Bronchial epithelial cell (primary cell): ENCODE results near the gene BCL2L1. TPM values are rescaled to one million over a fixed set of nuclear protein-coding genes. Genes with fewer than 3 reads are reported as not detected.
"Not testable (repeated sequence)": the region's sequence is repeated elsewhere in the genome, so short reads cannot be mapped to it uniquely, and the experiment has no call there.

Source experiments
- DNase-seq: peaks from one replicate; pipeline ENCODE4 v3.0.0-alpha.2; 2010; ENCODE audit warnings: low read depth
- FAIRE-seq: peaks from 2 replicates; lab custom pipeline; 2011; peaks lifted over from hg19 to GRCh38; lab: Jason Lieb, UNC
- H3K27me3 ChIP-seq: 2 replicates; pipeline ENCODE4 v1.5.1; 2011; ENCODE audit warnings: low read length; ENCODE audit not compliant: control insufficient read depth, insufficient read depth
- H3K36me3 ChIP-seq: 2 replicates; pipeline ENCODE4 v1.5.1; 2011; ENCODE audit warnings: low read length; ENCODE audit not compliant: control insufficient read depth, insufficient read depth
- H3K4me3 ChIP-seq: 2 replicates; pipeline ENCODE4 v1.5.1; 2011; ENCODE audit warnings: mild to moderate bottlenecking, low read depth, low read length, control low read depth
- total RNA-seq: library from RNA; depleted of rRNA; stranded (reverse); fragments of >200 nt; gene quantifications from 2 replicates; pipeline ENCODE4 v1.2.1, GENCODE V29; 2014
- TF ChIP-seq, protein P1 (sequence below): IDR thresholded peaks from 2 replicates; pipeline ENCODE4 v1.5.1; 2011; ENCODE audit warnings: mild to moderate bottlenecking, moderate library complexity, low read length, control low read depth, inconsistent platforms; ENCODE audit not compliant: insufficient read depth, severe bottlenecking

BCL2L1 gene
- total RNA-seq, 1 donor from 2014 or later, result 93.5 TPM

DNA sequence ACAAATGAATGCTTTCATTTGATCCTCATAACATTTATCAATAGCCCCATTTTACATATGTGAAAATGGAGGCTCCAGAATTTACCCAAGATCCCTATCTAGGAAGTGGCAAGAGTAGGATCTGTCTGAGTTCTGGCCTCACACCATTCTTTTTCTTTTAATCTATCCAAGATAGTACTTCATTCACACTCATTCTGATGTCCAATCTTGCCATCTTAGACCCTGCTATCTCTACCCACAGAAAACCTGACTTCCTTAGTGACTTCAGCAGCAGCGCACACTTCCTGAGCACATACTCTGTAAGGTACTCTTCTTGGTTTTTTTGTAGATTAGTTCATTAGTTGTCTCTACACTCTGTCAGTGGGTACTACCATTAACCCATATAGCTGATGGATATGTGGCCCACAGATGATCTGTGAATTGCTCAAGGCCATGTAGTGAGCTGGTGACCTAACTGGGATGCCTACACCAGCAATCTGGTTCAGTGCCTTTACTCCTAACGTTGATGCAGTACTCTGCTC is 48.7 kb downstream of the BCL2L1 start:
- FAIRE-seq, result no peak
- H3K36me3 ChIP-seq, result peaks cover 24% of the 10 kb centered on the region

DNA sequence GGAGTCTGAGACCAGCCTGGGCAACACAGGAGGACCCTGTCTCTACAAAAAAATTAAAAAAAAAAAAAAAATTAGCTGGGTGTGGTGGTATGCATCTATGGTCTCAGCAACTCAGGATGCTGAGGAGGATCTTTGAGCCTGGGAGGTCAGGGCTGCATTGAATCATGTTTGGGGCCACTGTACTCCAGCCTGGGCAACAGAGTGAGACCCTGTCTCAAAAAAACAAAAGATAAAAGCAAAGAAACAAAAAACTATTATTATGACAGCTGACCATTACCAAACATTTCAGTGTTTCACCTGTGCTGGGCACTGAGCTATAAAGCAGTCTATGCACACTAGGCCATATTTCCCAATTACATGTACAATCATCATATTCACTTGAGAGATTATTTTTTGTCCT is 49.2 kb downstream of the BCL2L1 start:
- DNase-seq (no peak), FAIRE-seq (no peak)
- Histone ChIP-seq H3K36me3 (peaks cover 24% of the 10 kb centered on the region), H3K27me3 (no peaks in the 10 kb centered on the region), H3K4me3 (no peak overlapping the region)
- TF ChIP-seq, protein P1, sequence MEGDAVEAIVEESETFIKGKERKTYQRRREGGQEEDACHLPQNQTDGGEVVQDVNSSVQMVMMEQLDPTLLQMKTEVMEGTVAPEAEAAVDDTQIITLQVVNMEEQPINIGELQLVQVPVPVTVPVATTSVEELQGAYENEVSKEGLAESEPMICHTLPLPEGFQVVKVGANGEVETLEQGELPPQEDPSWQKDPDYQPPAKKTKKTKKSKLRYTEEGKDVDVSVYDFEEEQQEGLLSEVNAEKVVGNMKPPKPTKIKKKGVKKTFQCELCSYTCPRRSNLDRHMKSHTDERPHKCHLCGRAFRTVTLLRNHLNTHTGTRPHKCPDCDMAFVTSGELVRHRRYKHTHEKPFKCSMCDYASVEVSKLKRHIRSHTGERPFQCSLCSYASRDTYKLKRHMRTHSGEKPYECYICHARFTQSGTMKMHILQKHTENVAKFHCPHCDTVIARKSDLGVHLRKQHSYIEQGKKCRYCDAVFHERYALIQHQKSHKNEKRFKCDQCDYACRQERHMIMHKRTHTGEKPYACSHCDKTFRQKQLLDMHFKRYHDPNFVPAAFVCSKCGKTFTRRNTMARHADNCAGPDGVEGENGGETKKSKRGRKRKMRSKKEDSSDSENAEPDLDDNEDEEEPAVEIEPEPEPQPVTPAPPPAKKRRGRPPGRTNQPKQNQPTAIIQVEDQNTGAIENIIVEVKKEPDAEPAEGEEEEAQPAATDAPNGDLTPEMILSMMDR, result no peak

More for the DNA sequence above, 48.7 kb downstream of the BCL2L1 start:
- no peak for DNase-seq
- H3K27me3 ChIP-seq, result no peaks in the 10 kb centered on the region
- TF ChIP-seq, protein P1, result no peak
- no peak overlapping the region for H3K4me3 ChIP-seq

DNA sequence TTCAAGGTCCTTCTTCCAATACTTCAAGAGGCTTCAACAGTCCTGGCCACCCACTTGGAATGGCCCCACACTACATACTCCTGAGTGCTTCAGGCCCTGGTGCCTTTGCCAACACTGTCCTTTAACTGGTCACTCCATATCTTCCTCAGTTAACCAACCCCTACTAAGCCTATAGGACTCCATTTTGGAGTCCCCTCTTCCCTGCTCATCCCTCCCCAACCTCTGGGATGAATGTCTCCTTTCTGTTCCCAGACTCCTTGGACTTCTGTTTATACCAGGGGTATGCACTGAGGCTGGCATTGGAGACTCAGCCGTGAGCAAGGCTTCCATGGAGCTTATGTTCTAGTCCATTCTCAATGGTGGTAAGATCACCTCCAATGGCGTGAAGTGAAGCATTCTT is 51.3 kb downstream of the BCL2L1 start:
- peaks cover 18% of the 10 kb centered on the region for H3K36me3 ChIP-seq
- FAIRE-seq, result no peak
- TF ChIP-seq, protein P1, result no peak
- no peaks in the 10 kb centered on the region for H3K27me3 ChIP-seq
- DNase-seq, result no peak
- H3K4me3 ChIP-seq, result no peak overlapping the region

DNA sequence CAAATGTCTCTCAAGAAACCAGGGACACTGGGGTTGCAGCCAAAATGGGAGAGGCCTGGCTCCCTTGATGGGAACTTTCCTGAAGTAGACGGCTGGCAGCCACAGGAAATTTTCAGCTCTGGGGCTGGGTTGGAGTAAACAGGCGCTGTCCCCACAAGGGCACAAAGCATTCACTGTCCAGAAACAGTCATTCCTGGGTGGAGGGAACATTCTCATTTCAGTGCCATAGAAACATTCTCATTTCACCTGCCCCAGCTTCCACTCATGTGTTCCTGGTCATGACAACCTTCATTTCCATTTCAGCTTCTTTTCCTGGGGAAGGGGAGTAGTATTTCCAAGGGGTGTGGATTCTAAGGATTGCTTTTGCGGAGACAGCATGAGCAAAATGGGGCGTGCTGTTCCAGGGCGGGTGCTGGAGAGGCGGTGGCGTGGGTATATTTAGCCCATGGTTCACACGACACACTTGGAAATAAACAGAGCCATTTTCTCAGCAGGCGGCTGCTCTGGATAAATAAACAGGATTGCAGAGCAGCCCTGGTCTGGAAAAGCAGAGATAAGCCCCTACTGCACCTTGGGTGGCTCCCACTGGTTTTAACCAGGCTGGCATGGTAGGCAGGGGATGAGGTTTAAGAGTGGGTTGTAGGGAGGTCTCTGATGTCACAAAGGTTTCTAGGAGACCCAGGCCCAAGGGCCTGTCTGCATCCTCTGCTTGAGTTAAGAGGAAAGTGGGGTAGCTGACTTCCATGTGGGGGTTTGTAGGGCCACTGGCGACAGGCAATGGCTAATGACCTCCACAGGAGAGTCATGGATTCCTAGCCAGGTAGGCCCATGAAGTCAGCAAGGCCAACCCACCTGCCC is 52.1 kb downstream of the BCL2L1 start:
- FAIRE-seq (no peak), DNase-seq (no peak)
- TF ChIP-seq, protein P1, result no peak
- H3K36me3 ChIP-seq, result peaks cover 19% of the 10 kb centered on the region
- no peak overlapping the region for H3K4me3 ChIP-seq
- no peaks in the 10 kb centered on the region for H3K27me3 ChIP-seq

DNA sequence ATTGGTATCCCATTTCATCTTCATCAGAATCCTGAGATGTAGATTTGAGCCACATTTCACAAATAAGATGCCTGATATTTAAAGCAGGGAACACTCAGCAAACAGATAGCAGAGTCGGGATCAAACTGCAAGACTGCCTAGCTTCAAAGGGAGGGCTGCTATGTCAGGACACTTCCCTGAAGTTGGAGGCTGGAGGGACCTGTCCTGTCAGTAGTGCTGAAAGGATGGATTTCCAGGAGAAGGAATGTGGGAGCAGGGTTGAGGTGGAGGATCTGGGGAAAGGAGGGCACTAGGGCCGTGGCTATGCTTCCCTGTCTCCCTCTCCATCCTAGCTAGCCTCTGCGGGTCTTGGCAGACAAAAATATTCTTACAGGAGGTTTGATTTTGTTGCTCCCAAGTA is 52.8 kb downstream of the BCL2L1 start:
- no peak for FAIRE-seq
- H3K36me3 ChIP-seq, result peaks cover 21% of the 10 kb centered on the region

DNA sequence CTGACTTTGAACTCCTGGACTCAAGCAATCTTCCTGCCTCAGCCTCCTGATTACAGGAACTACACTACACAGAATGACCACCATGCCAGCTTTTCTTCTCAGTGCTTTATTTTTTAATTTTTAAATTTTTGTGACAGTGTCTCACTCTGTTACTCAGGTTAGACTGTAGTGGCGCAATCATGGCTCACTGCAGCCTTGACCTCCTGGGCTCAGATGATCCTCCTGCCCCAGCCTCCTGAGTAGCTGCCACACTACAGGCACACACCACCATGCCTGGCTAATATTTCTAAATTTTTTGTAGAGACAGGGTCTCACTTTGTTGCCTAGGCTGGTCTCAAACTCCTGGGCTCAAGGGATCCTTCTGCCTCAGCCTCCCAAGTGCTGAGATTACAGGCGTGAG is 53.7 kb downstream of the BCL2L1 start:
- not testable (repeated sequence) for FAIRE-seq, DNase-seq, H3K27me3 ChIP-seq, H3K4me3 ChIP-seq
- peaks cover 24% of the 10 kb centered on the region for H3K36me3 ChIP-seq

More for the DNA sequence above, 52.8 kb downstream of the BCL2L1 start:
- TF ChIP-seq, protein P1, result no peak
- H3K4me3 ChIP-seq, result no peak overlapping the region
- H3K27me3 ChIP-seq, result no peaks in the 10 kb centered on the region
- no peak for DNase-seq
